K562 (cell line): ENCODE data around the gene KCNK7. TPM values are rescaled to one million over a fixed set of nuclear protein-coding genes. Genes with fewer than 3 reads are reported as not detected.

Experiments used
- ARNT ChIP-seq, 2 experiments: fragments of 450-650 bp; IDR thresholded peaks; 2 replicates each; pipeline ENCODE4 v1.6.1; 2016; ENCODE audit warnings: mild to moderate bottlenecking in 1 of 2
- CBFA2T2 ChIP-seq: fragments of 450-650 bp; conservative IDR thresholded peaks from 2 replicates; pipeline ENCODE4 v1.6.1; 2017; ENCODE audit warnings: mild to moderate bottlenecking
- CSDE1 ChIP-seq, 2 experiments: fragments of 450-650 bp; IDR thresholded peaks; 2 replicates each; pipeline ENCODE4 v1.6.1; 2016; ENCODE audit warnings: mild to moderate bottlenecking in 1 of 2
- DMBX1 ChIP-seq: fragments of 250-450 bp; sonication (Bioruptor Pico); IDR thresholded peaks from 2 replicates; pipeline ENCODE4 v1.8.0; 2022; ENCODE audit warnings: inconsistent platforms, mild to moderate bottlenecking, moderate library complexity, borderline replicate concordance
- FOXJ2 ChIP-seq: fragments of 200-800 bp; sonication (Bioruptor generic); IDR thresholded peaks from 2 replicates; pipeline ENCODE4 v1.6.1; 2016; ENCODE audit warnings: missing genetic modification characterization, missing compliant biosample characterization
- GTF2A2 ChIP-seq: IDR thresholded peaks from 2 replicates; pipeline ENCODE4 v1.6.1; 2016; ENCODE audit warnings: mild to moderate bottlenecking, missing genetic modification characterization, missing compliant biosample characterization
- HCFC1 ChIP-seq: IDR thresholded peaks from 2 replicates; pipeline ENCODE4 v1.6.1; 2012; ENCODE audit warnings: low read depth, low read length, improper control_type of control experiment
- KDM4B ChIP-seq, 2 experiments: fragments of 450-650 bp in 1 of 2; sonication (generic) in 1 of 2; IDR thresholded peaks; 2 replicates each; pipeline ENCODE4 v1.6.1; 2016 to 2017; ENCODE audit warnings: borderline replicate concordance in 2 of 2, antibody characterized with exemption in 1 of 2, low read depth in 1 of 2, mild to moderate bottlenecking in 1 of 2
- SNIP1 ChIP-seq: fragments of 450-650 bp; IDR thresholded peaks from 2 replicates; pipeline ENCODE4 v1.7.1; 2017; ENCODE audit warnings: low read depth, mild to moderate bottlenecking
- STAT5A ChIP-seq: IDR thresholded peaks from 2 replicates; pipeline ENCODE4 v1.6.1; 2012; ENCODE audit warnings: low read length, inconsistent platforms, borderline replicate concordance
- YBX1 ChIP-seq: fragments of 450-650 bp; IDR thresholded peaks from 2 replicates; pipeline ENCODE4 v1.7.1; 2016; ENCODE audit warnings: mild to moderate bottlenecking
- ZNF143 ChIP-seq: sonication (generic); formaldehyde crosslinking; IDR thresholded peaks from 2 replicates; pipeline ENCODE4 v1.9.0; 2022; ENCODE audit warnings: mild to moderate bottlenecking, missing genetic modification reagents
- ZNF165 ChIP-seq: fragments of 250-450 bp; sonication (Bioruptor Pico); IDR thresholded peaks from 2 replicates; pipeline ENCODE4 v1.4.0; 2020; ENCODE audit warnings: borderline replicate concordance
- ZNF253 ChIP-seq: fragments of 250-450 bp; sonication (Bioruptor Pico); conservative IDR thresholded peaks from 2 replicates; pipeline ENCODE4 v1.6.1; 2021; ENCODE audit warnings: mild to moderate bottlenecking
- polyA plus RNA-seq, 8 experiments: library from polyadenylated mRNA; depleted of rRNA in 4 of 8; stranded (reverse) in 5 of 8; unstranded in 3 of 8; fragments of >200 nt; fragmentation: Nextera tagmentation in 2 of 8; fragmentation: Illumina TruSeq in 1 of 8; extraction: Ambion mirVana in 2 of 8; extraction: Trizol in 1 of 8; gene quantifications; 2 replicates each; pipeline versions ENCODE4 v1.2.1 to v1.2.3, GENCODE V29; 2011 to 2014; ENCODE audit warnings: inconsistent platforms in 1 of 8, missing spikeins in 1 of 8
- total RNA-seq, 7 experiments: library from RNA; depleted of rRNA in 6 of 7; stranded (reverse); fragments of >200 nt in 6 of 7; fragmentation: Illumina TruSeq in 2 of 7; extraction: Trizol in 2 of 7; gene quantifications; 2 replicates each; pipeline versions ENCODE4 v1.2.1 to v1.2.3, GENCODE V29; 2011 to 2021; ENCODE audit warnings: low replicate concordance in 1 of 7
- TF ChIP-seq, protein P1 (sequence below): fragments of 250-450 bp; sonication (Bioruptor Pico); IDR thresholded peaks from 2 replicates; pipeline ENCODE4 v1.5.0; 2021
- TF ChIP-seq, protein P2 (sequence below): conservative IDR thresholded peaks from 2 replicates; pipeline ENCODE4 v1.6.1; 2011; ENCODE audit warnings: low read depth, mild to moderate bottlenecking, low read length; ENCODE audit not compliant: control insufficient read depth
- TF ChIP-seq, protein P3 (sequence below), 2 experiments: fragments of 450-650 bp in 1 of 2; sonication (generic) in 1 of 2; formaldehyde crosslinking in 1 of 2; IDR thresholded peaks in 1 of 2; conservative IDR thresholded peaks in 1 of 2; 2 replicates each; pipeline versions ENCODE4 v1.6.1 to v1.8.1; 2016 to 2023; ENCODE audit warnings: mild to moderate bottlenecking in 2 of 2, moderate library complexity in 2 of 2, inconsistent platforms in 1 of 2, missing genetic modification reagents in 1 of 2
- TF ChIP-seq, protein P4 (sequence below): fragments of 450-650 bp; formaldehyde crosslinking; IDR thresholded peaks from 2 replicates; pipeline ENCODE4 v1.4.0; 2022; ENCODE audit warnings: mild to moderate bottlenecking, moderate library complexity

The KCNK7 gene
- total and polyA plus RNA-seq, 9 of the 15 experiments (the other 6 are each of a cell fraction or from before 2014, with no cell fraction given), result 0.07 to 0.40 TPM; not detected in 7

DNA sequence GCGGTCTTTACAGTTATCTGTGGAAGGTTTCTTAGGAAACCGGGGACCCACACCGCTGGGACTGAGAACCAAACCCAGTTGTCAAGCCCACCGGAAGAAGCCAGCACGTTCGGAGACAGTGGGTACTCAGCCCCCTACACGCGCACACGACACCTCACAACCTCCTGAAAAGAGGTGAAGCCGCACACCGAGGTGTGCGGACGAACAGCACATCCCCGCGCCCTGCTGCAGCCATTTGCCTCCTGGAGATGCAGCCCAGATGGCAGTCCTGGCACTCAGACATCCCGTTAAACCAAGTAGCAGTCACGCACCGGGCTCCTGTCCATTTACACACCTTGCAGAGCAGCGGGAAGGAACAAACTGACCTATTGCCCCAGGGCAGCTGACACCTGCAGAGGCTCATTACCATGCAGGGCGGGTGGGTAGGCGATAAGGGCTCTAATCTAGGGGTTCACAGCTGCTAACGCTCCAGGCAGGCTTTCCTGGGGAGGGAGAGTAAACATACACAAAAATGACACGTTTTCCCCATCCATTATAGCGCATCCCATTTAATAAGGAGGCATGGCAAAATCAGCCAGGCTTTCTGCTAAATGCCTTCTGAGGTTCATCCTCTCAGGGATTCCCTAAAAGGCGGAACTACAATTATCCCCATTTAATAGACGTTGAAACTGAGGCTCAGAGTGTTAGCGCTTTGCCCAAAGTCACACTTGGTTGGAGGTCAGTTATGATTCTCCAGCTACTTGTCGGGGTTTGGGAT lies 20.6 kb downstream of the KCNK7 start (continued):
- TF ChIP-seq, protein P1, sequence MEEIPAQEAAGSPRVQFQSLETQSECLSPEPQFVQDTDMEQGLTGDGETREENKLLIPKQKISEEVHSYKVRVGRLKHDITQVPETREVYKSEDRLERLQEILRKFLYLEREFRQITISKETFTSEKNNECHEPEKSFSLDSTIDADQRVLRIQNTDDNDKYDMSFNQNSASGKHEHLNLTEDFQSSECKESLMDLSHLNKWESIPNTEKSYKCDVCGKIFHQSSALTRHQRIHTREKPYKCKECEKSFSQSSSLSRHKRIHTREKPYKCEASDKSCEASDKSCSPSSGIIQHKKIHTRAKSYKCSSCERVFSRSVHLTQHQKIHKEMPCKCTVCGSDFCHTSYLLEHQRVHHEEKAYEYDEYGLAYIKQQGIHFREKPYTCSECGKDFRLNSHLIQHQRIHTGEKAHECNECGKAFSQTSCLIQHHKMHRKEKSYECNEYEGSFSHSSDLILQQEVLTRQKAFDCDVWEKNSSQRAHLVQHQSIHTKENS (CRISPR knock-in tag), result no peak
- TF ChIP-seq ZNF165 (CRISPR knock-in tag), result no peak
- TF ChIP-seq, protein P2, sequence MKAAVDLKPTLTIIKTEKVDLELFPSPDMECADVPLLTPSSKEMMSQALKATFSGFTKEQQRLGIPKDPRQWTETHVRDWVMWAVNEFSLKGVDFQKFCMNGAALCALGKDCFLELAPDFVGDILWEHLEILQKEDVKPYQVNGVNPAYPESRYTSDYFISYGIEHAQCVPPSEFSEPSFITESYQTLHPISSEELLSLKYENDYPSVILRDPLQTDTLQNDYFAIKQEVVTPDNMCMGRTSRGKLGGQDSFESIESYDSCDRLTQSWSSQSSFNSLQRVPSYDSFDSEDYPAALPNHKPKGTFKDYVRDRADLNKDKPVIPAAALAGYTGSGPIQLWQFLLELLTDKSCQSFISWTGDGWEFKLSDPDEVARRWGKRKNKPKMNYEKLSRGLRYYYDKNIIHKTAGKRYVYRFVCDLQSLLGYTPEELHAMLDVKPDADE, result peak; percentile 66; the same call in 1 of the 2 replicates
- no peak for TF ChIP-seq CSDE1 (IDR thresholded peaks at IDR 0.05)
- peak; percentile 85 to 89 for TF ChIP-seq ARNT (IDR thresholded peaks at IDR 0.05)
- no peak for TF ChIP-seq ZNF143 (CRISPR knock-in tag)
- TF ChIP-seq ZNF253 (CRISPR knock-in tag), result no peak
- TF ChIP-seq FOXJ2 (tag), result peak; percentile 21; the same call in 1 of the 2 replicates
- no peak for TF ChIP-seq GTF2A2 (tag)
- TF ChIP-seq YBX1, result no peak
- TF ChIP-seq DMBX1, result peak; percentile 57; the same call in 1 of the 2 replicates
- TF ChIP-seq HCFC1, result no peak
- TF ChIP-seq, protein P3, sequence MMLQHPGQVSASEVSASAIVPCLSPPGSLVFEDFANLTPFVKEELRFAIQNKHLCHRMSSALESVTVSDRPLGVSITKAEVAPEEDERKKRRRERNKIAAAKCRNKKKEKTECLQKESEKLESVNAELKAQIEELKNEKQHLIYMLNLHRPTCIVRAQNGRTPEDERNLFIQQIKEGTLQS (IDR thresholded peaks at IDR 0.05), result peak; percentile 13; the same call in 1 of the 2 replicates
- TF ChIP-seq, protein P3 (CRISPR knock-in tag; conservative IDR thresholded peaks at IDR 0.05), result peak; percentile 68
- TF ChIP-seq, protein P4, sequence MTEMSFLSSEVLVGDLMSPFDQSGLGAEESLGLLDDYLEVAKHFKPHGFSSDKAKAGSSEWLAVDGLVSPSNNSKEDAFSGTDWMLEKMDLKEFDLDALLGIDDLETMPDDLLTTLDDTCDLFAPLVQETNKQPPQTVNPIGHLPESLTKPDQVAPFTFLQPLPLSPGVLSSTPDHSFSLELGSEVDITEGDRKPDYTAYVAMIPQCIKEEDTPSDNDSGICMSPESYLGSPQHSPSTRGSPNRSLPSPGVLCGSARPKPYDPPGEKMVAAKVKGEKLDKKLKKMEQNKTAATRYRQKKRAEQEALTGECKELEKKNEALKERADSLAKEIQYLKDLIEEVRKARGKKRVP (CRISPR knock-in tag), result no peak
- peak; percentile 83 for TF ChIP-seq STAT5A
- TF ChIP-seq CBFA2T2, result peak; percentile 97
- no peak for TF ChIP-seq SNIP1
- 0 out of 4 replicates have a peak, but pooled peaks of 1 of the 2 experiments have one; percentile 19 for TF ChIP-seq KDM4B (IDR thresholded peaks at IDR 0.05; ENCODE audit: borderline replicate concordance in 2 of 2, low read depth in 1 of 2)
